CD14-positive monocyte (primary cell): ENCODE results near the gene PHF5A. TPM values are rescaled to one million over a fixed set of nuclear protein-coding genes. Genes with fewer than 3 reads are reported as not detected.

ENCODE experiments used
- DNase-seq, 3 donors: peaks; one replicate each; pipeline ENCODE4 v3.0.0-alpha.2; 2011 to 2022
- H2AFZ ChIP-seq: 2 replicates; pipeline ENCODE4 v1.6.0; 2012; ENCODE audit warnings: mild to moderate bottlenecking, low read depth, low read length, inconsistent platforms; ENCODE audit not compliant: insufficient read depth, poor library complexity, severe bottlenecking
- H3K27ac ChIP-seq, 2 donors: 1 replicate in 1 of 2; 2 replicates in 1 of 2; pipeline ENCODE4 v1.5.1; 2012 to 2013; ENCODE audit warnings: low read length in 2 of 2, control low read depth in 1 of 2, inconsistent platforms in 1 of 2, low read depth in 1 of 2, mild to moderate bottlenecking in 1 of 2
- H3K27me3 ChIP-seq, 2 donors: one replicate each; pipeline versions ENCODE4 v1.6.0 to v1.6.1; 2011 to 2013; ENCODE audit warnings: low read length in 2 of 2; ENCODE audit not compliant: control insufficient read depth in 2 of 2, insufficient read depth in 2 of 2
- H3K36me3 ChIP-seq, 2 donors: replicated peaks in 1 of 2; 1 replicate in 1 of 2; 2 replicates in 1 of 2; pipeline versions ENCODE4 v1.5.1 to v1.6.1; 2012 to 2013; ENCODE audit warnings: low read length in 2 of 2, control low read depth in 1 of 2, inconsistent platforms in 1 of 2, mild to moderate bottlenecking in 1 of 2; ENCODE audit not compliant: insufficient read depth in 2 of 2, control insufficient read depth in 1 of 2
- H3K4me1 ChIP-seq, 2 donors: 1 replicate in 1 of 2; 2 replicates in 1 of 2; pipeline versions ENCODE4 v1.5.1 to v1.6.1; 2012 to 2013; ENCODE audit warnings: low read length in 2 of 2, control low read depth in 1 of 2, inconsistent platforms in 1 of 2, mild to moderate bottlenecking in 1 of 2, moderate library complexity in 1 of 2; ENCODE audit not compliant: insufficient read depth in 2 of 2, control insufficient read depth in 1 of 2
- H3K4me2 ChIP-seq: replicated peaks from 2 replicates; pipeline ENCODE3; 2012; ENCODE audit warnings: low read length, moderate library complexity, mild to moderate bottlenecking; ENCODE audit not compliant: poor library complexity, severe bottlenecking; ENCODE audit errors: extremely low read depth
- H3K4me3 ChIP-seq, 3 experiments: fragments of 200-600 bp in 1 of 3; sonication (generic) in 1 of 3; replicated peaks in 1 of 3; 1 replicate in 2 of 3; 2 replicates in 1 of 3; pipeline ENCODE4 v1.5.1; 2011 to 2013; ENCODE audit warnings: low read length in 3 of 3, mild to moderate bottlenecking in 3 of 3, control low read depth in 2 of 3, low read depth in 2 of 3, inconsistent platforms in 1 of 3, moderate library complexity in 1 of 3
- H3K79me2 ChIP-seq: 2 replicates; pipeline ENCODE4 v1.6.0; 2012; ENCODE audit warnings: mild to moderate bottlenecking, control low read depth, inconsistent platforms, low read length, moderate library complexity; ENCODE audit not compliant: insufficient read depth
- H3K9ac ChIP-seq: 2 replicates; pipeline ENCODE4 v1.6.0; 2017; ENCODE audit warnings: low read length, mild to moderate bottlenecking; ENCODE audit not compliant: insufficient read depth, poor library complexity, severe bottlenecking
- H3K9me3 ChIP-seq, 2 donors: replicated peaks in 1 of 2; 1 replicate in 1 of 2; 2 replicates in 1 of 2; pipeline versions ENCODE4 v1.5.1 to v1.6.1; 2012 to 2013; ENCODE audit warnings: low read length in 2 of 2, control low read depth in 1 of 2; ENCODE audit not compliant: control insufficient read depth in 1 of 2, insufficient read depth in 1 of 2
- H4K20me1 ChIP-seq: 2 replicates; pipeline ENCODE4 v1.6.0; 2012; ENCODE audit warnings: mild to moderate bottlenecking, low read length, control low read depth, moderate library complexity; ENCODE audit not compliant: insufficient read depth
- H3K27ac Mint-ChIP-seq, 7 donors: one replicate each; pipeline ENCODE4 v1.8.0; 2020; ENCODE audit warnings: mild to moderate bottlenecking in 7 of 7, mixed read lengths in 7 of 7, moderate library complexity in 6 of 7, inconsistent platforms in 2 of 7
- H3K27me3 Mint-ChIP-seq, 3 donors: one replicate each; pipeline ENCODE4 v1.8.0; 2021 to 2022; ENCODE audit warnings: low read depth in 3 of 3, mild to moderate bottlenecking in 3 of 3, mixed read lengths in 3 of 3, moderate library complexity in 3 of 3, inconsistent platforms in 1 of 3
- H3K36me3 Mint-ChIP-seq, 2 donors: one replicate each; pipeline ENCODE4 v1.8.0; 2020; ENCODE audit warnings: mixed read lengths in 2 of 2, inconsistent platforms in 1 of 2, mild to moderate bottlenecking in 1 of 2
- H3K4me1 Mint-ChIP-seq: one replicate; pipeline ENCODE4 v1.8.0; 2020; ENCODE audit warnings: mild to moderate bottlenecking, mixed read lengths
- H3K4me3 Mint-ChIP-seq, 2 donors: one replicate each; pipeline ENCODE4 v1.8.0; 2020; ENCODE audit warnings: mild to moderate bottlenecking in 2 of 2, mixed read lengths in 2 of 2, moderate library complexity in 1 of 2
- H3K9me3 Mint-ChIP-seq, 7 donors: one replicate each; pipeline ENCODE4 v1.8.0; 2020 to 2022; ENCODE audit warnings: mixed read lengths in 7 of 7, mild to moderate bottlenecking in 6 of 7, moderate library complexity in 6 of 7, inconsistent platforms in 2 of 7
- CTCF ChIP-seq: fragments of 200-600 bp; IDR thresholded peaks from one replicate; pipeline ENCODE4 v1.8.0; 2022; ENCODE audit warnings: antibody characterized with exemption, mild to moderate bottlenecking
- WGBS: methylation state at CpG from one replicate; pipeline ENCODE4 v1.1.5; 2013; ENCODE audit warnings: missing lambda C conversion rate; ENCODE audit not compliant: insufficient coverage; 5-methylcytosine and 5-hydroxymethylcytosine counted together
- intact Hi-C, 2 donors: fragments of 100-400 bp; cut with micrococcal nuclease; formaldehyde crosslinking; loops; one replicate each; pipeline versions ENCODE4 v1.15.0 to v1.15.1; 2023
- polyA plus RNA-seq, 3 donors: library from polyadenylated mRNA; depleted of rRNA in 1 of 3; unstranded in 2 of 3; stranded (reverse) in 1 of 3; fragments of 300-500 nt in 2 of 3; fragments of >200 nt in 1 of 3; fragmentation: Illumina TruSeq in 2 of 3; gene quantifications; 1 replicate in 2 of 3; 2 replicates in 1 of 3; pipeline ENCODE4 v1.2.3, GENCODE V29; 2012 to 2021

The PHF5A gene
- polyA plus RNA-seq, 3 donors, result 22.0 to 31.3 (median 26.3) TPM

GRCh38 chr22:41504816-41505215, 36.3 kb upstream of the PHF5A start:
- Mint-ChIP-seq H3K9me3 (no peaks in the 10 kb centered on the region), H3K4me3 (no peak overlapping the region)
- H3K9me3 ChIP-seq, result no peaks in the 10 kb centered on the region

DNA sequence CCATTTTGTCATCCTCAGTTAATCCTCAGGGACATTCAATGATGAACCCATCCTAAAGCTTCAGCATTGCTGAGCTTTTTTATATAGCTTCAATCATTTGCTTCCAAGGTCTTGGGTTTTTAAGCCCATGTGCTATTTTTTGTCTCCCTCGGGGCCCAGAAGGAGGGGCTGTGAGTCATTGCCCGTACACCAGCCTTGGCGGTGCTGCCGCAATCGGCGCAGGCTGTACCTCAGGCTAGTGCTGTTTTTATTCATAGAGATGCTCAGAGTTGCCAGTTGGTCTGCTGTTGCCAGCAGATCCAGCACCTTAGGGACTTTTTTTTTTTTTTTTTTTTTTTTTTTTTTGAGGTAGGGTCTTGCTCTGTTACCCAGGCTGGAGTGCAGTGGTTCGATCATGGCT, 35.9 kb upstream of the PHF5A start:
- H3K9me3 ChIP-seq, result no peaks in the 10 kb centered on the region
- Mint-ChIP-seq H3K27me3 (no peaks in the 10 kb centered on the region), H3K9me3 (no peaks in the 10 kb centered on the region), H3K27ac (no peak overlapping the region), H3K4me3 (no peak overlapping the region), H3K4me1 (no peaks in the 10 kb centered on the region), H3K36me3 (peaks cover 62 to 94% of the 10 kb centered on the region in 2 donors)
- 88% methylated on average over 4 of the region's 7 CpGs for WGBS
- no peaks in the 10 kb centered on the region for H3K4me1 ChIP-seq
- no peak overlapping the region for H3K4me2 ChIP-seq
- intact Hi-C loops, result no loop called here
- H3K9ac ChIP-seq, result no peak overlapping the region
- no peak for DNase-seq
- no peak overlapping the region for H3K27ac ChIP-seq
- H2AFZ ChIP-seq, result no peak overlapping the region
- no peak overlapping the region for H3K4me3 ChIP-seq
- H3K36me3 ChIP-seq, result peaks cover 63 to 92% of the 10 kb centered on the region in 2 donors
- no peak for TF ChIP-seq CTCF
- no peaks in the 10 kb centered on the region for H3K27me3 ChIP-seq
- H4K20me1 ChIP-seq, result peaks cover 52% of the 10 kb centered on the region
- H3K79me2 ChIP-seq, result peaks cover 15% of the 10 kb centered on the region

More at GRCh38 chr22:41504816-41505215, 36.3 kb upstream of the PHF5A start:
- peaks cover 48% of the 10 kb centered on the region for H4K20me1 ChIP-seq
- Mint-ChIP-seq H3K4me1 (no peaks in the 10 kb centered on the region), H3K27ac (no peak overlapping the region), H3K36me3 (peaks cover 60 to 94% of the 10 kb centered on the region in 2 donors), H3K27me3 (no peaks in the 10 kb centered on the region)
- H3K4me1 ChIP-seq, result no peaks in the 10 kb centered on the region
- no peak for TF ChIP-seq CTCF
- peaks cover 11% of the 10 kb centered on the region for H3K79me2 ChIP-seq
- H2AFZ ChIP-seq, result no peak overlapping the region
- H3K27ac ChIP-seq, result no peak overlapping the region
- H3K36me3 ChIP-seq, result peaks cover 61 to 92% of the 10 kb centered on the region in 2 donors
- intact Hi-C loops, result no loop called here
- WGBS, result 96% methylated on average over 3 of the region's 4 CpGs
- no peaks in the 10 kb centered on the region for H3K27me3 ChIP-seq
- H3K4me2 ChIP-seq, result no peak overlapping the region
- H3K4me3 ChIP-seq, result no peak overlapping the region
- no peak overlapping the region for H3K9ac ChIP-seq
- no peak for DNase-seq
